ENCODE data around the gene FOXP2. TPM values are rescaled to one million over a fixed set of nuclear protein-coding genes. Genes with fewer than 3 reads are reported as not detected.
"Not testable (repeated sequence)": the region's sequence is repeated elsewhere in the genome, so short reads cannot be mapped to it uniquely, and the experiment has no call there.

Gene FOXP2
- polyA plus RNA-seq, 1 donor = 9.7 TPM

DNA sequence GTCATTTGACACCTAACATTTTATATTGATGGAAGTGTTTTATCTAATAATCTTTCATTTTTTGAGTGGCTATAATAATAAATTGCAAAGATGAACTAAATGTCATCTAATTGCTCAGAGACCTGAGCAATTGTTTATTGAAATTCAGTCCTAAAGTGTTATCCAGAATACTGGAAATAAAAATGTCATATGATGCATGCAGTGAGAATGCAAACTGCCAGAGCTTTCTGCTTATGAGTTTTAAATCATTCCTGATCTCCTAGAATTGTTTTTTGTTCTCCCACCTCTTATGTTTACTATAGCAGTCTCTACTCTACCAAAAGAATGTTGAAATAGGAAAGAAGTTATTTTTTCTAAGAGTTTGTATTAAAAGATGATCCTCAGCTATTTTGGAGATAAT is 116.7 kb downstream of the FOXP2 start:
- Histone ChIP-seq H3K9me3 (ENCODE audit: control insufficient read depth, low read depth, low read length) (no peaks in the 10 kb centered on the region), H3K27ac (ENCODE audit: low read length) (no peak overlapping the region)

DNA sequence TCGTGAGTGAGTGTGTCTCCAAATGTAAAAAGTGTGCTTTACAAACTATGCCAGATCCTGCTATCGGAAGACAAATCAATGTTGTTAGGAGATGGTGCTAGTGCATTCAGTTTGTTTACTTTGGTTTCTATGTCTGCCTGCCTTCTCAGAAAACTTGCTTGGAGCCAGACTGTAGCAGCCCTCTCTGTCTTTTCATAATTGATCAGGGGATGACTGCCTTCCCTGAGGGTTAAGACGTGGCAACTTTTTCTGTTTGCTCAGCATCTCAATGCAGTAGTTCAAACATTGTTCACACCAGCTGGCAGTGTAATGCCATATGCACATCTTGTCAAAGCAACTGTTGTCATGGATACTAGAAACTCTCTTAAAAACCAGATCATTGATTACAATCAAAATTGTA is 118.5 kb downstream of the FOXP2 start:
- H3K4me1 ChIP-seq (ENCODE audit: control insufficient read depth, insufficient read depth, low read length) = no peaks in the 10 kb centered on the region
- peak in 1 of 2 donors; percentile 23 for DNase-seq
- no peak overlapping the region for H3K27ac ChIP-seq (ENCODE audit: low read length)
- no peaks in the 10 kb centered on the region for H3K9me3 ChIP-seq (ENCODE audit: control insufficient read depth, low read depth, low read length)
- H3K27me3 ChIP-seq (ENCODE audit: control insufficient read depth, insufficient read depth, low read length) = no peaks in the 10 kb centered on the region
- no peaks in the 10 kb centered on the region for H3K36me3 ChIP-seq (ENCODE audit: control insufficient read depth, insufficient read depth, low read length)
- WGBS (ENCODE audit: insufficient coverage, low lambda C conversion rate) = 83% methylated on average over 1 of the region's 3 CpGs
- no peak overlapping the region for H3K4me3 ChIP-seq (ENCODE audit: low read length)

More for the DNA sequence above, 116.7 kb downstream of the FOXP2 start:
- no peak overlapping the region for H3K4me3 ChIP-seq (ENCODE audit: low read length)
- H3K27me3 ChIP-seq (ENCODE audit: control insufficient read depth, insufficient read depth, low read length) = no peaks in the 10 kb centered on the region
- no peaks in the 10 kb centered on the region for H3K4me1 ChIP-seq (ENCODE audit: control insufficient read depth, insufficient read depth, low read length)
- no peaks in the 10 kb centered on the region for H3K36me3 ChIP-seq (ENCODE audit: control insufficient read depth, insufficient read depth, low read length)
- DNase-seq = no peak

DNA sequence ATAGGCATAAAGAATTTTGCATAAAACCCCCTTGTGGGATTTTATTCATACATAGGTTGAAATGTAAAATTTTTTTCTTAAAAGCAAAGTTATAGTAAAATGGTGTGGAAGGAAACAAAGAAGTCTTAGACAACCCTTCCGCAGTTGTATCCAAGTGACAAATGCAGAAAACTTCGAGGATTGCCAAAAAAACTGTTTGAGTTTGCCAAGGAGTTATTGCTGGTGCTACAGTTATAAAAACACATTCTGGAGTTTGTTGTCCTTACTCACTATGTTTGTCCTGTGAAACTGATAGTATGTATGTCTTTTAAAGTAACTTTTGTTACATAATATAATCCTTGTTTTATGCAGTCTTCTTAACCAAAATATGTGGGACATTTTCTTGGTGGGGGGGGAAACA is 120.3 kb downstream of the FOXP2 start:
- Histone ChIP-seq H3K27me3 (ENCODE audit: control insufficient read depth, insufficient read depth, low read length) (no peaks in the 10 kb centered on the region), H3K4me1 (ENCODE audit: control insufficient read depth, insufficient read depth, low read length) (no peaks in the 10 kb centered on the region), H3K36me3 (ENCODE audit: control insufficient read depth, insufficient read depth, low read length) (no peaks in the 10 kb centered on the region), H3K9me3 (ENCODE audit: control insufficient read depth, low read depth, low read length) (no peaks in the 10 kb centered on the region), H3K4me3 (ENCODE audit: low read length) (no peak overlapping the region), H3K27ac (ENCODE audit: low read length) (no peak overlapping the region)
- WGBS (ENCODE audit: insufficient coverage, low lambda C conversion rate) = no CpG with 5 or more reads among the region's 2 CpGs
- no peak for DNase-seq

DNA sequence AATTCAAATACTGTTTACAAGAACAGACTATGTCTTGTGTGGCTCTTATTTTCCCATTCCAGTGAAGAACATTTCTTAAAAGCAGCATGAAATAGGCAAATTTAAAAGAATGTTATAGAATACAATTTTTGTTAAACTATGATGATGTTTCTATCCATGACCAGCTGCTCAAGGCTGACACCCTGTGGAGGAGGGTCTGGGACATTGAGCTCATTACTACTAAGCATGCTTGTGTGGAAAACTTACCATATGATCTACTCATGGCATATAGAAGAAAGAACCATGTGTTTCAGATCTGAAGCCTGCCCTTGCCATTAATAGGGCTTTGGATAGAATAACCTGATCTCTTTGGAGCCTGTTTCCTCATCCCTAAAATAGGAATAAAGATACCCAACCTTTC is 125.0 kb downstream of the FOXP2 start:
- Histone ChIP-seq H3K27me3 (ENCODE audit: control insufficient read depth, insufficient read depth, low read length) (no peaks in the 10 kb centered on the region), H3K36me3 (ENCODE audit: control insufficient read depth, insufficient read depth, low read length) (no peaks in the 10 kb centered on the region), H3K9me3 (ENCODE audit: control insufficient read depth, low read depth, low read length) (no peaks in the 10 kb centered on the region), H3K4me1 (ENCODE audit: control insufficient read depth, insufficient read depth, low read length) (no peaks in the 10 kb centered on the region), H3K4me3 (ENCODE audit: low read length) (no peak overlapping the region), H3K27ac (ENCODE audit: low read length) (no peak overlapping the region)
- DNase-seq = peak in 1 of 2 donors; percentile 5

DNA sequence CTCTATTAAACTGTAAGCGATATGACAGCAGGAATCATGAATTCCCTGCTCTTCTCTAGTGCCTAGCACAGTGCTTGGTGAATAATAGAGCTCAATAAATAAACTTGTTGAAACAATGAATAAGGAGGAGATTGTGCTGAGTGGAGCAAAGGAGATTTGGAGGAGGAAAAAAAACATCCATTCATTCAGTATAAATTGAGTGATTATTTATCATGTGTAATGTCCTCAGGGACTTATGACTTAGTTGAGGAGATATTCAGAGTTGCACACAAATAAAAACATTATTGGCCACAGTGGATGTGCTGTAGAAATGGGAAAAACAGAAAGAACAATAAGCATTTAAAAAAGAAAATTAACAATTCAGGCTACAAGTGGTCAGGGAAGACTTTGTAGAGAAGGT is 125.7 kb downstream of the FOXP2 start:
- no peak for DNase-seq
- Histone ChIP-seq H3K9me3 (ENCODE audit: control insufficient read depth, low read depth, low read length) (no peaks in the 10 kb centered on the region), H3K4me1 (ENCODE audit: control insufficient read depth, insufficient read depth, low read length) (no peaks in the 10 kb centered on the region), H3K27ac (ENCODE audit: low read length) (no peak overlapping the region), H3K36me3 (ENCODE audit: control insufficient read depth, insufficient read depth, low read length) (no peaks in the 10 kb centered on the region), H3K27me3 (ENCODE audit: control insufficient read depth, insufficient read depth, low read length) (no peaks in the 10 kb centered on the region), H3K4me3 (ENCODE audit: low read length) (no peak overlapping the region)
- 86% methylated on average over 1 of the region's 1 CpG for WGBS (ENCODE audit: insufficient coverage, low lambda C conversion rate)

DNA sequence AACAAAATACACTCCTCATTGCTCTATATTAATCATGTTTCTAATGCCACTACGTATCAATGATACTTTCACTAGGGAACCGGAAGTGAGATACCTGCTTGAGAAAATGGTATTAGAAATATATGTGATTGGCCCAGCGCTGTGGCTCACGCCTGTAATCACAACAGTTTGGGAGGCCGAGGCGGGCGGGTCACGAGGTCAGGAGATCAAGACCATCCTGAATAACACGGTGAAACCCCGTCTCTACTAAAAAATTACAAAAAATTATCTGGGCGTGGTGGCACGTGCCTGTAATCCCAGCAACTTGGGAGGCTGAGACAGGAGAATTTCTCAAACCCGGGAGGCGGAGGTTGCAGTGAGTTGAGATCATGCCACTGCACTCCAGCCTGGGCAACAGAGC is 132.7 kb downstream of the FOXP2 start:
- not testable (repeated sequence) for DNase-seq; H3K27me3 ChIP-seq (ENCODE audit: control insufficient read depth, insufficient read depth, low read length); H3K4me1 ChIP-seq (ENCODE audit: control insufficient read depth, insufficient read depth, low read length); H3K9me3 ChIP-seq (ENCODE audit: control insufficient read depth, low read depth, low read length); H3K4me3 ChIP-seq (ENCODE audit: low read length); H3K27ac ChIP-seq (ENCODE audit: low read length); H3K36me3 ChIP-seq (ENCODE audit: control insufficient read depth, insufficient read depth, low read length)
- 85% methylated on average over 2 of the region's 14 CpGs for WGBS (ENCODE audit: insufficient coverage, low lambda C conversion rate)

DNA sequence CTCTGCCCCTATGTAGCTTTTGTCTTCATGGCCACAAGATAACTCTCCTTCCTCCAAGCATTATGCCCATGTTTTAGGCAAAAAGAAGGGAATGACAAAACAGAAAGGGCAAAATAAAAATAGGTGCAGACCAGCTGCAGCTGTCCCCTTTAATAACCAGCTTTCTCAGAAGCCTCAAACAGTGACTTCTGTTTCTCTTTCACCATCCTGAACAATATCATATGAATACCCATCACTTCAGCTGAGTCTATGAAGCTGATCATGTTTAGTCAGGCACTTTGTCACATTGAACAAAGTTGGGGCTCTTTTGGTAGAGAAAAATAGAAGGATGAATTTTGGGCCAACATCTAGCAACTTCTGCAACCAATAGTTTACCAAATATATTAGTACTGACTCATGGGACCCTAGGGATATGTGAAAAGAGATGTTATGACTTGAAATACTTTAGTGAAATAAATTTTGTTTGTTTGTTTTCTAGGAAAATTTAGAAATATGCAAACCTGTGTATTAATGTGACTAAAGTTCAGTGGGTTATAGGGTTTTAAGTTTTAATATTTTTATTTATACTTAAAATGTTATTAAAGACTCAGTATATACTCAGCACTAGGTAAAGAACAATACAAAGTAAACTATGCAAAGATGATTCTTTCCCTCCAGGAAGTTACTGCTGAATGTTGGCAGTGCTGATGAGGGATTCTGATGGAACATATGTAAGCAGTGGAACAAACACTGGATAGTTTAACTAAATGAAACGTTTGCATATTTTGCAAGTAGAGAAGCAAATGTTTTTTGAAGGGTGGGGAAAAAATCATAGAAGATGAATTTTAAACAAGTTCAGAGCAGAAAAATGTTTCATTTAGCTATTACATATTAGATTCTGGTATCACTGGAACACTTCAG is 133.7 kb downstream of the FOXP2 start:
- Histone ChIP-seq H3K4me3 (ENCODE audit: low read length) (no peak overlapping the region), H3K9me3 (ENCODE audit: control insufficient read depth, low read depth, low read length) (no peaks in the 10 kb centered on the region), H3K36me3 (ENCODE audit: control insufficient read depth, insufficient read depth, low read length) (no peaks in the 10 kb centered on the region), H3K4me1 (ENCODE audit: control insufficient read depth, insufficient read depth, low read length) (no peaks in the 10 kb centered on the region), H3K27me3 (ENCODE audit: control insufficient read depth, insufficient read depth, low read length) (no peaks in the 10 kb centered on the region), H3K27ac (ENCODE audit: low read length) (no peak overlapping the region)
- DNase-seq = no peak
- 91% methylated on average over 1 of the region's 1 CpG for WGBS (ENCODE audit: insufficient coverage, low lambda C conversion rate)

DNA sequence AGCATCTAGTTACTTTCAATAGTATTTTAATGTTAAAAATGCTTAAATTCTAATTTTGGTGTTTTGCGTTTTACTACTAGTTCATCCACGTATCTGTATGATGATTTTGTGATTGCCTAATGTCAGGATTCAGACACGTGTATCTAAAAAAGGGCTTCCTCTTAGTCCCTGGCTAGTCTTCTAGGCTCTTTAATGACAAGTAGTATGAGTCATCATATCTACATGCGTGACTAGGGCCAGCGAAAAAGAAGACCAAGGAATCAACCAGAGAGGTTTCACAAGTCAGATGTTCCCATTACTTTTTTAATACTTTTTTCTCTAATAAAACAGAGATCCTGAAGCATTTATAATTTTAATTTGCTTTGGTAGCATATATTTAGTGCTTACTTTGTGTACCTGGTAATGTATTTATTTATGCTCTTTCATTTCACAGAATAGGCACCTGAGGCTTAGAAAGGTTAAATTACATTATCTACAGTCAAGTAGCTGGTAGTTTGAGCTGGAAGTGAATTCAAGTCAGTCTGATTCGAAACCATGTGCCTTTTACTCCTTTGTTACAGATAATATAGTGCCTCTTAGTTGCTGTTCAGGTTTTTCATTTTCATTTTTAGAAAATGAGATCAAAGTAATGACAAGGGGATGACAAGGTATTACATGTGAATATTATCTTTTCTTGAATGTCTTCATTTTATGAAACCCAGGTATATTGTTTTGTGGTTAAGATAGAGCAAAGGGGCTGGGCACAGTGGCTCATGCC is 140.3 kb downstream of the FOXP2 start:
- 90% methylated on average over 2 of the region's 6 CpGs for WGBS (ENCODE audit: insufficient coverage, low lambda C conversion rate)
- Histone ChIP-seq H3K4me3 (ENCODE audit: low read length) (no peak overlapping the region), H3K4me1 (ENCODE audit: control insufficient read depth, insufficient read depth, low read length) (no peaks in the 10 kb centered on the region), H3K27me3 (ENCODE audit: control insufficient read depth, insufficient read depth, low read length) (no peaks in the 10 kb centered on the region), H3K9me3 (ENCODE audit: control insufficient read depth, low read depth, low read length) (no peaks in the 10 kb centered on the region), H3K27ac (ENCODE audit: low read length) (no peak overlapping the region), H3K36me3 (ENCODE audit: control insufficient read depth, insufficient read depth, low read length) (no peaks in the 10 kb centered on the region)
- DNase-seq = no peak

DNA sequence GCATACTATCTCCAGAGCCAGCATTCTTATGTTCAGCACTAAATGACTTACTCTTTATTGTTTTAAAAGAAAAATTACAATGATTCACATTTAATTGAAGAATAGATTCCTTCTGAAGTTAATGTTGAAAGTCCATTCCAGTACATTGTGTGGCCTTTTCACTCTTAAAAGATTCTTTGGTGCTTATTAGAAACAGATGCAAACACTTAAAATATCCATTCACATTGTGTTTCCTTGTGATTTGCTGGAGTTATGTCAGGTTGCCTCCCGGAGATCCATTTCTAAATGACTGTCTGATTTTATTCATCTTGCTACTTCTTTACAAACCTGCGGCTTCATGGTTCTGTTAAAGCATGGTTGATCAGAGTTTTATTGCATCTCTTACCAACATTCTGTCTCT is 152.8 kb downstream of the FOXP2 start:
- no peak overlapping the region for H3K27ac ChIP-seq (ENCODE audit: low read length)
- no CpG with 5 or more reads among the region's 2 CpGs for WGBS (ENCODE audit: insufficient coverage, low lambda C conversion rate)
- no peak for DNase-seq
- H3K36me3 ChIP-seq (ENCODE audit: control insufficient read depth, insufficient read depth, low read length) = peaks cover 2% of the 10 kb centered on the region
- H3K27me3 ChIP-seq (ENCODE audit: control insufficient read depth, insufficient read depth, low read length) = no peaks in the 10 kb centered on the region
- no peaks in the 10 kb centered on the region for H3K9me3 ChIP-seq (ENCODE audit: control insufficient read depth, low read depth, low read length)
- no peaks in the 10 kb centered on the region for H3K4me1 ChIP-seq (ENCODE audit: control insufficient read depth, insufficient read depth, low read length)
- H3K4me3 ChIP-seq (ENCODE audit: low read length) = no peak overlapping the region

DNA sequence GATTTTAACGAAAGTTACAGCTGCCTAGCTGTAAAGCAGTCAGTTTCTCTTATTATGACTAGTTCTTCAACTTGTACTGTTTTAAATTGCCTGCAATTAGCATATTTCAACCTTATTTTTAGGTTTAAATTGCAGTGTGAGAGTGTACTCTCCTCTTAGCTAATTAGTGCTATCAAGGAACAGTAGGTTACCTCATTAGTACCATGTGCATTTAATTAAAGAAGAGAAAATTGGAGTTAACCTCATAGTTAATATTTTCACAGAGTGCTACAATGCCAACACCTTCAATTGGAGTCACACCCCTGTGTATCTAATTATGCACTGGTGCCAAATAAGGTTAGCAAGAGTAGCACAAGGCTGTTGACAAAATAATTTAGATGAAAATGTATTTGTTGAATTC is 154.6 kb downstream of the FOXP2 start:
- Histone ChIP-seq H3K4me1 (ENCODE audit: control insufficient read depth, insufficient read depth, low read length) (no peaks in the 10 kb centered on the region), H3K27ac (ENCODE audit: low read length) (no peak overlapping the region), H3K4me3 (ENCODE audit: low read length) (no peak overlapping the region), H3K27me3 (ENCODE audit: control insufficient read depth, insufficient read depth, low read length) (no peaks in the 10 kb centered on the region), H3K36me3 (ENCODE audit: control insufficient read depth, insufficient read depth, low read length) (no peaks in the 10 kb centered on the region), H3K9me3 (ENCODE audit: control insufficient read depth, low read depth, low read length) (no peaks in the 10 kb centered on the region)
- no CpG with 5 or more reads among the region's 1 CpG for WGBS (ENCODE audit: insufficient coverage, low lambda C conversion rate)
- DNase-seq = no peak

Measured in large intestine (tissue), 3 donors.